ENCODE results near the gene LRWD1.
"Not testable (repeated sequence)": the region's sequence is repeated elsewhere in the genome, so short reads cannot be mapped to it uniquely, and the experiment has no call there.

The LRWD1 gene

DNA sequence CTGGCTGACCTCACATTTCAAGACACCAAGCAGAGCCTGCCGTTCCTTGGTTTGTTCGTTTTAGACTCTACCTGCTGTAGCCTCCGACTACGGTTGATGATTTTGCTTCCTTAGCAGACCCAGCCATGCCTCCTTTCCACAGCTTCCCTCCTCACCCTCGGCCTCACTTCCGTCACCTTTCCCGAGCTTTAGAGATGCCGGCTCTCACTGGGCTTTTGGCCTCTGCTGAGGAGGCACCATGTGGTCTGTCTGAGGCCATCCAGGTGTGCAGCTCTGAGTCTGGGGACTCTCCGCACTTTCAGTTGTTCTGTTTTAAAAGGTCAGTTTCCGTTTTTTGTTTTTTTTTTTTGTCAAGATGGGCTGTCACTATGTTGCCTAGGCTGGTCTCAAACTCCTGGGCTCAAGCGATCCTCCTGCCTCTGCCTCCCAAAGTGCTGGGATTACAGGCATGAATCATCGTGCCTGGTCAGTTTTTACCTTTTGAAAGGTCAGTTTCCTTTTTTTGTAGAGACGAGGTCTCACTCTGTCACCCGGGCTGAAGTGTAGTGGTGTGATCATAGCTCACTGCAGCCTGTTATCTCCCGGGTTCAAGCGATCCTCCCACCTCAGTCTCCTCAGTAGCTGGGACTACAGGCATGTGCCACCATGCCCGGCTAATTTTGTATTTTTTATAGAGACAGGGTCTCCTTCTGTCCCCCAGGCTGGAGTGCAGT is 19.7 kb upstream of the LRWD1 start:
- no peak for DNase-seq (ENCODE audit: low read depth, low spot score)

DNA sequence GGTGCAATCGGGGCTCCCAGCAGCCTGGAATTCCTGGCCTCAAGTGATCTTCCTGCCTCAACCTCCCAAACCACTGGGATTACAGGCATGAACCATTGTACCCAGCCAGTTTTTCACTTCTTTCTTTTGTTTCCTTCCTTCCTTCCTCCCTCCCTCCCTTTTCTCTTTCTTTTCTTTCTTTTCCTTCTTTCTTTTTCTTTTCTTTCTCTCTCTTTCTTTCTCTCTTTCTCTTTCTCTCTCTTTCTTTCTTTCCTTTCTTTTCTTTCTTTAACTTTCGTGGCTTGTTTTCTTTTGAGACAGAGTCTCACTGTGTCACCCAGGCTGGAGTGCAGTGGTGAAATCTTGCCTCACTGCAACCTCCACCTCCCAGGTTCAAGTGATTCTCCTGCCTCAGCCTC is 19.1 kb upstream of the LRWD1 start:
- DNase-seq (ENCODE audit: low read depth, low spot score) = no peak

DNA sequence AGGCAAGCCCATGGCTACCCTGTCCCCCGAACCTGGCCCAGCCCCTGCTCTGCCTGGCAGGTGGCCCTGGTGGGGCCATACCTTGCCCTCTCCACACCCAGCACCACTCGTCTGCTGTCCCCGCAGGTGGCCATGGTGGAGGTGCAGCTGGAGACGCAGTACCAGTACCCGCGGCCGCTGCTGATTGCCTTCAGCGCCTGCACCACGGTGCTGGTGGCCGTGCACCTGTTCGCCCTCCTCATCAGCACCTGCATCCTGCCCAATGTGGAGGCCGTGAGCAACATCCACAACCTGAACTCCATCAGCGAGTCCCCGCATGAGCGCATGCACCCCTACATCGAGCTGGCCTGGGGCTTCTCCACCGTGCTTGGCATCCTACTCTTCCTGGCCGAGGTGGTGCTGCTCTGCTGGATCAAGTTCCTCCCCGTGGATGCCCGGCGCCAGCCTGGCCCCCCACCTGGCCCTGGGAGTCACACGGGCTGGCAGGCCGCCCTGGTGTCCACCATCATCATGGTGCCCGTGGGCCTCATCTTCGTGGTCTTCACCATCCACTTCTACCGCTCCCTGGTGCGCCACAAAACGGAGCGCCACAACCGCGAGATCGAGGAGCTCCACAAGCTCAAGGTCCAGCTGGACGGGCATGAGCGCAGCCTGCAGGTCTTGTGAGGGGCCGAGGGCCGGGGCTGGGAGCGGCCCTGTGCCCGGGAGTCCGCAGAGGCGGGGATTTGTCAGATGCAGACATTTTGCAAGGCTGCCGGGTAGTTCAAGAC is 18.2 kb upstream of the LRWD1 start:
- no peak for DNase-seq (ENCODE audit: low read depth, low spot score)

DNA sequence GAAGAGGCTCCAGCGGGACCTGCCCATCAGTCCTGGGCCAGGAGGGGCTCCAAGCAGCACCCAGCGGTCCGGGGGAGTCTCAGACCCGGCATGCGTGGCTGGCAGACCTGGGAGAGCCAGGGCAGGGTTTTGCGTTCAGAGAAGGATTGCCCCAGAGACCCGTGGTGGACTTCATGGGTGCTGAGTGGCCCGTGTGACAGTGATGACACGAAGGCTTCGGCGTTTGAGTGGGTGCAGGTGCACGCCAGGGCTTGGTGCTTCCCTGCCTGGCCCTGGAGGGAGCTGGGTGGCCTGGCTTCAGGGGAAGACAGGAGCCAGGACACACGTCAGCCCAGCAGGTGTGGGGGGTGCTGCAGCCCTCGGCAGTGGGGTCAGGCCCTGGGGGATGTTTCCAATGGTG is 17.5 kb upstream of the LRWD1 start:
- no peak for DNase-seq (ENCODE audit: low read depth, low spot score)

DNA sequence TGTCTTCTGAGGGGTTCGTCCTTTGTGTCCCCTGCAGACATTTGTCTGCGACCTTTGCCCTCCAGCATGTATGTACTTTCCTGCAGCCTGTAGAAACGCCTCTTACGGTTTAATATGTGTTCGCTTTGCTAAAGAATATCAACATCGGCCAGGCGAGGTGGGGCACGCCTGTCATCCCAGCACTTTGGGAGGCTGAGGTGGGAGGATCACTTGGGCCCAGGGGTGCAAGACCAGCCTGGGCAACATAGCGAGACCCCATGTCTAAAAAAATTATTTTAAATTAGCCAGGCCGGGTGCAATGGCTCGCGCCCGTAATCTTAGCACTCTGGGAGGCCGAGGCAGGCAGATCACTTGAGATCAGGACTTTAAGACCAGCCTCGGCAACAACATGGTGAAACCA is 15.6 kb upstream of the LRWD1 start:
- no peak for DNase-seq (ENCODE audit: low read depth, low spot score)

DNA sequence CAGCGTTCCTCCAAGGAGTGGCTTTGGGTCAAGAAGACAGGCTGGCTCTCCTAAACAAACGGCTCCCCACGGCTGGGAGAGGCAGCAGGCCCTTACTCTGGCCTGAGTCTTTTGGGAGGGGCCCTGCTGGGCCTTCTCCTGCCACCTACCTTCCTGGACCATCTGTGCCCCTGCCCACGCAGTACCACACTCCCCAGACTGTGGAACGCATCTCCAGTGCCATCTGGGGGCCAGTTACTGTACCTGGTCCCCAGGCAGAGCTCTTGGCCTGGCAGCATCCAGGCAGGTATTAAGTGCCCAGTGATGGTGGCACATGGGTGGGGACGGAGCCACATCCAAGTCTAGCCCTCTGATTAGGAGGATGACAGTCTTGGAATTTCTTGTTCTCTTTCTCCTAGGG is 14.5 kb upstream of the LRWD1 start:
- DNase-seq (ENCODE audit: low read depth, low spot score) = no peak

DNA sequence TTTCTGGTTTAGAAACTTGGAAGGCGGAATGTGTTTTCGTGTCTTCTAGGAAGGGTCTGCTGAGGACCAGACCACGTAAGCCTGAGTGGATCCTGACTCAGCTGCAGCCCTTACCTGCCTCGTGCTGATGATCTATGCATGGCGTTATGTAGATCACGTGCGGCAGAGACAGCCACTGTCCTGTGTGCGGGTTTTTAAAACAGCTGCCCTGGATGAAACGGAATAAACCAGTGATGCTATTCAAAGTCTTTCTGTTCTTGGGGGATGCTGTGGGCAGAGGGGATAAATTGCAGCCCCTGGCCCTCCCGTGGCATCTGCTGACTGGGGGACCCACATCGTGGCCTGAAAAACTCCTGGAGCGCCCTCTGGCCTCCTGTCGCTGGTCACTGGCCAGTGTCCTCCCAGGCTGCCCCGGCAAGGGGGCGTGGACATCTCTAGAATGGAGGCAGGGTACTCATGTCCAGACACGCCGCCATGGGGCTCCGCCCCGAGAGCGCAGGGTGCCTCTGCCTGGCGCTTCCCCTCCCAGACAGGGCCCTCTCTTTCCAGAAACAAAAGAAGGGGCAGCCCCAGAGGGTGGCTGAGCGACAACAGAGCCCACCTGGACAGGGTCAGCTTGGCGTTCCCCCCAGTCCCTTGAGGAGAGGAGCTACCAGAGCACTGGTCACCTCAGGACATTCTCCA is 13.3 kb upstream of the LRWD1 start:
- DNase-seq (ENCODE audit: low read depth, low spot score) = no peak

DNA sequence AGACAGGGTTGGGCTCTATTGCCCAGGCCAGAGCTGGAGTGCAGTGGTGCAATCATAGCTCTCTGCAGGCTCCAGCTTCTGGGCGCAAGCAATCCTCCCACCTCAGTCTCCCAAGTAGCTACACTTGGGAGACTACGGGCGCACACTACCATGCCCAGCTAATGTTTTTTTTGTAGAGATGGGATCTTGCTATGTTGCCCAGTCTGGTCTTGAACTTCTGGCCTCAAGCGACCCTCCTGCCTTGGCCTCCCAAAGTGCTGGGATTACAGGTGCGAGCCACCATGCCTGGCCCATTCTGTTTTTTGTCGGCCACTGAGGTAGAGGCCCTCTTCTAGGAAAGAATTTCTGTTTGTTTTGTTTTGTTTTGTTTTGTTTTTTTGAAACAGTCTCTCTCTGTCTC is 12.3 kb upstream of the LRWD1 start:
- DNase-seq (ENCODE audit: low read depth, low spot score) = no peak

DNA sequence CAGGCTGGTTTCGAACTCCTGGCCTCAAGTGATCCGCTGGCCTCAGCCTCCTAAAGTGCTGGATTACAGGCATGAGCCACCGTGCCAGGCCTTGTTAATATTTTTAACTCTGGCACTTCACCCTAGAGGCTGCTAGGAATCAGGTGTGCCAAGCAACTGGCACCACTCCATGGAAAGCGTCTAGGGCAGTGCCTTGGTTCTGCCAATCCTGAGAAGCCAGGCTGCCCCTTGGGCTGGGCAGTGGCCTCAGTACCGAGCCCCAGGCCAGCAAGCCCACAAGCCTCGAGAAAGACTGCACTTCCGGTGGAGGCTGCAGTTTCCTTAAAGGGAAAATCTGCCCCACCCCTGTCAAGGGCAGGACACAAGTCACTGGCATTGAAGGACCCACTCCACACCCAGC is 11.5 kb upstream of the LRWD1 start:
- no peak for DNase-seq (ENCODE audit: low read depth, low spot score)

DNA sequence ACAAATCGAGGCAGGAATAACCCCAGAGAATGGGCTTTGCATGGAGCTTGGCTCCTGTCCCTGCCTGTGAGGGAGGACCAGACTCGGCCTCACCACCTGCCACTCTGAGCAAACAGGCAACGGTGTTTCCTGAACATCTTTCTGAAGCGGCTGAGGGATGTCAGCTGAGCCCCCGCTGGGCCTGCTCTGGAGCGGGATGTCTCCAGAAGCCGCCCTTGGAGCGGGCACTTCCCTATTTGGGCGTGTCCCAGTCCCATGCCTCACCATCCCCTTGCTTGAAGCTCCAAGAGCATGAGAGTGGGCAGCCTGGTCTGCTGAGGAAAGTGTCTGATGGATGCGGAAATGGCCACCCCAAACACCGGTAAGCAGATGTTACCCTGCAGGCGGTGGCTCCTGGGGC is 10.3 kb upstream of the LRWD1 start:
- no peak for DNase-seq (ENCODE audit: low read depth, low spot score)

DNA sequence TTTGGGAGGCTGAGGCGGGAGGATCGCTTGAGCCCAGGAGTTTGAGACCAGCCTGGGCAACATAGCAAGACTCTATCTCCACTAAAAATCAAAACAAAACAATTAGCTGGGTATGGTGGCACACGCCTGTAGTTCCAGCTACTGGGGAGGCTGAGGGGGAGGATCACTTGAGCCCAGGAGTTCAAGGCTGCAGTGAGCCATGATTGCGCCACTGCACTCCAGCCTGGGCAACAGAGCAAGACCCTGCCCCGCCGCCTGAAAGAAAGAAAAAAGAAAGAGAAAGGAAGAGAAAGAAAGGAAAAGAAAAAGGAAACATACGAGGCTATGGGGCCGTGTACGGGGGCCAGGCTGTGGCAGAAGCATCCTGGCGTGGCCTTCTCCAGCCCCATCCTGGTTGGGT is 9.9 kb upstream of the LRWD1 start:
- DNase-seq (ENCODE audit: low read depth, low spot score) = not testable (repeated sequence)

DNA sequence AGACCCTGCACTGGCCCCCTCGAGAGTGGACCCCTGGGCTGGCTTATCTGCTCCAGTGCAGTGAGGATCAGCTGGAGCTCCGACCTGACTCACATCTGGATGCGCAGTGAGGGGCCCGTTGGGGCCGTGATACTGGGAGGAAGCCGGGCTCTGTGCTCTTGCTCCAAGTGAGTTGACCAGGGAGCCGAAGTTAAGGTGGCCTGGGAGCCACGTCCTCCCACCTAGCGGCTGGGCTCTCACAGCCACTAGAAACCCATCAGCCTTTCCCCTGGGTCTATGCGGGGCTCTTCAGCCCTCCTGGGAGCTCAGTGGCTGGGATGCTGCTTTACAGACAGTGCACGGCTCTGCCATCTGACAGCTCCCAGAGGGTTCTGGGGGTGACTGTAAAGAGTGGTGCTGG is 9.2 kb upstream of the LRWD1 start:
- DNase-seq (ENCODE audit: low read depth, low spot score) = no peak

DNA sequence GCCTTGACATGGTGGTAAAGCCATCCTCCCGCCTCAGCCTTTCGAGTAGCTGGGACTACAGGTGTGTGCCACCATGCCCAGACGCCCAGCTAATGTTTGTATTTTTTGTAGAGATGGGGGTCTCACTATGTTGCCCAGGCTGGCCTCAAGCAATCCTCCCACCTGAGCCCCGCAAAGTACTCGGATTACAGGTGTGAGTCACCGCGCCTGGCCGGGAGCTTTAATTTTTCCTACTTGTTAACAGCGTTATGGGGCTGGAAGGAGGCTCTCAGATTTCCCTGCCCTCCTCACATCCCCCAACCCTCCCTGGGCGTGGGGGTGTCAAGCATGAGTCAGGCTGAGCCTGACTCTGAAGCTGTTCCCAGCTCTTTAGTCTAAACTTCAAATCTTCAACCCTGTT is 8.5 kb upstream of the LRWD1 start:
- DNase-seq (ENCODE audit: low read depth, low spot score) = no peak

DNA sequence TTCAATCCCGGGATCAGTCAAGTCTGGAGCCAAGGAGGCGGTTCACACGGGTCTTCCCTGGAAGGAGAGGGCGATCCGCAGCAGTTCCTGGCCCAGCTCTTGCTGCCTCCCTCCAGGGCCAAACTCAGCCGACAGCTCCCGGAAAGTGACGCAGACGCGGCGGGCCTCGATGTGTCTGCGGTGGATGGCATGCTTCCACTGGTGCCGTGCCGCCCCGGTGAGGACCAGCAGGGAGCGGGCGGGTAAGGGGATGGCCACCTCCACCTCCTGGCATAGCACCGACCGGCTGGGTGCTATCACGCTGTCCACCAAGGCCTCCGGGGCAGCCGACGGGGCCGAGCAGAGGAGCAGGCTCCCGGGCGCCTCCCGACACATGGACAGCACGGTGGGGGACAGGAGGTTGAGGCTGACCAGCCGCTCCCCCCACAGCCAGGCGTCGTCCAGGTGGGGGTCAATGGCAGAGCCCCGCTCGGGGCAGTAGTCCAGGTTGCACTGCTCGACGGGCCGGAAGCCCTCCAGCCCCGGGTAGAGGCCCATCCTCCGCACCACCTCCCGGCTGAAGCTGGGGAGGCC is 7.3 kb upstream of the LRWD1 start:
- no peak for DNase-seq (ENCODE audit: low read depth, low spot score)

DNA sequence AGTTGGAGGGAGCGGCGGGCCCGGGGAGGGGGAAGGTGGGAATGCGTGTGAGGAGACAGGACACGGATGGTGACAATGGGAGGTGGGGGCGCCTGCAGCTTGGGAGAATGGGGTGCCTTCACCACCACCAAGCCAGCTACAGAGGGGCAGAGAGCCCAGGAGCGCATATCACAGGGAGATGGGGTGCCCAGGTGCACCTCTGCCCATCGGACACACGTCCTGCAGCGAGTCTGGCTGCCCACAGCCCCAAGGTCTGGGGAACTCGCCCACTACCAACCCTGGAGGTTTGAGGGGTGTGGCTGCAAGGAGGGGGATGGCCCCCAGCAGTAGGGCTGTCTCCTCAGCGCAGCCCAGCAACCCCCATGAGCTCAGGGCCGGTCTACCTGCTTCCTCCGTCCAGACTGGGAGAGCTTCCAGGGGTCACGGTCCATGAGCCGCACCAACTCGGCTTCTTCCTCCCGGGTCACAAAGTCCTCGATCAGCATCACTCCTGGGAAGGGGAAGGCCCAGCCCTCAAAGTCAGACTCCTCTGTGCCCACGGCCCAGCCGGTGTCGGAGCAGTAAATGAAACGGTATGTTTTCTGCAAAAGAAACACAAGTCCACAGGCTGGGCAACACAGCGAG is 5.5 kb upstream of the LRWD1 start:
- no peak for DNase-seq (ENCODE audit: low read depth, low spot score)

DNA sequence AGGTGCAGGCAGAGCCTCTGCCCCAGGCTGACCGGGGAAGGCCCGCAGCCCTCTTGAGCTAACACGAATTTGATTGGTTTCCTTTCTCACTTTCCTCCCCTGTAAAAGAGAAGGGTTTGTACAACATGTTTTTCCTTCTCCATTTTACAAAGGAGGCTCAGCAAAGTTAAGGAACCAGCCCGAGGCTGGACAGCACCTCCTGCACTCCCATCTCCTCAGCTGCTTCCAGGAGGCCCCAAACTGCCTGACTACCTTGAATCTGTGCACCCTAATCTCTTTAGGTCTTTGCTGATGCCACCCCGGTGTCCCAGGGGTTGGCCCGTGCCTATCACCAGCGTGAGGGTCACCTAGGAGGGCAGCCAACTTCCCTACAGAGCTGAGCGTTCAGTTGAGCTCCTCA is 4.3 kb upstream of the LRWD1 start:
- DNase-seq (ENCODE audit: low read depth, low spot score) = no peak

DNA sequence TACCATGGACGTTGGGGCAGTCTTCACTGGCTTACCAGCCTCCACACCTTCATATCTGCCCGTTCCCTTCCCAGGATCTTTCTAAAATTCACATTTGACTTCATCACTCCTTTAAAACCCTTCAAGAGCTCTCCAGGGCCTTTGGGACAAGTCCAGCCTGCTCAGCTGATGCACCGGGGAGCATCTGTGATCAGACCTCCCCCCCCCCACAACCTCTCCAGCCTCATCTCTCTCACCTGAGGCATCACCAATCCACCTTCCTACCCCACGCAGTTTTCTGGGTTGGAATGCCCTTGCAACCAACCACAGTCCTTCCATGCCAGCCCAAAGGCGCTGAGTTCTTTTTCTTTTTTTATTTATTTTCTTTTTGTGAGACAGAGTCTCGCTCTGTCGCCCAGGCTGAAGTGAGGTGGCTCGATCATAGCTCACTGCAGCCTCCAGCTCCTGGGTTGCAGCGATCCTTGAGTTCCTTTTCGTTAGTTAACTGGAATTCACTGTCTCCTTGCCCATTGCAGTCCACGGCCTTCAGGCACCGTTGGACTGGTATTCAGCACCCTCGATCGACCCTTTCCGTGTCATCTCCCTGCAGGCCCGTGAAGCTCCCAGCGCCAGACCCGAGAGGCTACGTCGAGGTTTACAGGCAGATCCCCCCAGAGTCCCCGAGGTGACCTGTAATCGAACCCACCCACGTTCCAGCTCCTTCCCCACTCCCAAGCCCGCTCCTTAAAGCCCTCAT is 775 bp upstream of the LRWD1 start:
- no peak for DNase-seq (ENCODE audit: low read depth, low spot score)

DNA sequence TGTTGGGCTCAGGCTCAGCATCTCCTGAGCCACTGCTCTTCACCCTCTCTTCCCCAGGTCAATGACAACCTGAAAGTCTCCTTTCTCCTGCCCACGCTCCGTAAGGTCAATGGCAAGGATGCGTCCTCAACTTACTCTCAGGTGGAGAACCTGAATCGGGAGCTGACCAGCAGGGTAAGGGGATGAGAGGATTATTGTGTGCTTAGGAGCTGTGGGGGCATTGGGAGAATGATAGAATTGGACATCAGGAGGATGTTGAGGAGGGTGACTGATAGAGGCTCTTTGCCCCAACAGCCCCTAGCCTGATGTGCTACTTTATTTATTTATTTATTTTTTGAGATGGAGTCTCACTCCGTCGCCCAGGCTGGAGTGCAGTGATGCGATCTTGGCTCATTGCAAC is 1.3 kb downstream of the LRWD1 start:
- no peak for DNase-seq (ENCODE audit: low read depth, low spot score)

DNA sequence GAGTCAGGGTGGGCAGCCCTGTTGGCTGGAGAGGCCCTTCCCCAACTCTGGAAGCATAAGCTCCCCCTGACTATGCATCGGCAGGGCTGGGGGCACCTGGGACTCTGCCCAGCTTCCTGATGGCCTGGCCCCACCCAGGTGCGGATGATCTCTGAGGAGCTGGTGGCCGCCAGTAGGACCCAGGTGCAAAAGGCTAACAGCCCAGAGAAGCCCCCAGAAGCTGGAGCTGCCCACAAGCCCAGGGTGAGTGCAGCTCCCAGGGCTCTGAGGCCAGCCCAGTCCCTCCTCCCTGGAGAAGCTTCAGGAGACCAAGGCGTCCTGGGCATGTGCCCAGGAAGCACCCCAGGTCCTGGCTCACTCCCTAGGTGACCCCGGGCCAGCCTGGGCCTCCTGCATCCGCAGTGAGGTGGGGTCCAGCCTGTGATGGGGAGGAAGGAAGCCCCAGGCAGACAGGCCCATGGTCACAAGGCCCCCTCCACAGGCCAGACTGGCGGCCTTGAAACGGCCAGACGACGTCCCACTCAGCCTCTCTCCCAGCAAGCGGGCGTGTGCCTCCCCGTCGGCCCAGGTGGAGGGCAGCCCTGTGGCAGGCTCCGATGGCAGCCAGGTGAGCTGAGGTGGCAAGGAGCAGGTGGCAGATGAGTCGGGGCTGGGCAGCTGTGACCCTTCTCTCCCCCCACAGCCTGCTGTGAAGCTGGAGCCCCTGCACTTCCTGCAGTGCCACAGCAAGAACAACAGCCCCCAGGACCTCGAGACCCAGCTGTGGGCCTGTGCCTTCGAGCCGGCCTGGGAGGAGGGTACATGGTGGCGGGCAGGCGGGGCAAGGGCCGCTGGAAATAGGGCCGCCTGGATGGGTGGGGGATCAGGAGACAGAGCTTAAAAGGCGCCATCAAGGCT is 3.0 kb downstream of the LRWD1 start:
- no peak for DNase-seq (ENCODE audit: low read depth, low spot score)
